GM18498 (cell line): Measurements from ENCODE around the gene SPOP.
"Not testable (repeated sequence)": the region's sequence is repeated elsewhere in the genome, so short reads cannot be mapped to it uniquely, and the experiment has no call there.

ENCODE experiments used
- ATAC-seq: cut with Tn5 transposase; IDR thresholded peaks from one replicate; pipeline ENCODE4 v1.9.1; 2021; ENCODE audit warnings: mild to moderate bottlenecking, moderate library complexity; ENCODE audit not compliant: unreplicated experiment

SPOP gene

DNA sequence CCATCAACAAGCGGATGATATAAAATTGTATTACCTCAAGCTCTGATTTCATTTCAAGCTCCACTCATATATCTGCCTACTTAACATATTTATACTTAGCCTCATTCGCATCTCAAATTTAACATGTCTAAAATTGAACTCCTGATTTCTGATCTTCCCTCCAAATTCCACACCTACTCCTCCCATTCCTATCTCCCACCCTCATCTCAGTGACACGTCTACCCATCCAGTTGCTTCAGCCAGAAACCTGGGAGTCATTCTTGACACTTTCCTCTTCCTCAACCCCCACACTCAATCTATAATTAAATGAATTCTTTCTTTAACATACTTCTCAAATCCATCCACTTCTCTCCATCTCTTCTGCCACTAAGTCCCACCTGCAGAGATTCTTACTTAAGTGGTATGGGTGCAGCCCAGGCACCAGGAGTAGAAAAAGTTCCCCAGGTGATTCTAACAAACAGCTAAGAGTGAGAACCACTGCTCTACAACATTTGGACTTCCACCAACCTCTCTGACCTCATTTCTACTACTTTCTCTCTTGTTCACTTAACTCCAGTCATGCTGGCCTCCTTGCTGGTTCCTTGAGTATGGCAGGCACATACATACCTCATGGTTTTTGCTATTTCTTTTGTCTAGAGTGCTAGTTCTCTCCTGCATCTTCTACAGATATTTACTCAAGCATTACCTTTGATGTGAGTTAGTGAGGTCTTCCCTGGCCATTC, 18.1 kb downstream of the SPOP start:
- no peak for ATAC-seq

GRCh38 chr17:49656247-49656646, 21.6 kb downstream of the SPOP start:
- ATAC-seq = no peak

GRCh38 chr17:49647256-49647585, 30.7 kb downstream of the SPOP start:
- no peak for ATAC-seq

GRCh38 chr17:49646391-49647255, 31.3 kb downstream of the SPOP start:
- ATAC-seq = peak; percentile 76

- not testable (repeated sequence) for ATAC-seq
These were observed 31.9 kb downstream of the SPOP start for GRCh38 chr17:49646056-49646390.

DNA sequence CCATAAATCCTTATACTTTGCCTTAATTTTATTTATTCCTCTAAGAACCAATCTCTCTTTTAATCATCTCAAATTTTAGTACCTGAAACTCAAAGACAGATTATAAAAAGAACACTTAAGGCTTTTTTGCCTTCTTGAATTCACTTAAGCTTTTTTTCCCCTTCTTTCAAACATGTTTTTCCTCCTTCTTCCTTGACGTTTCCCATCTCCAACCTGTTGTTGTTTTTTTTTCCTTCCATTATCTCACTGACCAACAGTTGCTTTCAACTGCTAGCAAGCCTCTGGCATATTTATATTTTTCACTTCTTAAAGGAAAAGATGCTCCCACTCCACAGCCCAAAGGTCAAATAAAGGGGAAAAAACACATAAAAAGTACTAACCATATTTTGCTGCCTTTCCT, 32.2 kb downstream of the SPOP start:
- no peak for ATAC-seq

DNA sequence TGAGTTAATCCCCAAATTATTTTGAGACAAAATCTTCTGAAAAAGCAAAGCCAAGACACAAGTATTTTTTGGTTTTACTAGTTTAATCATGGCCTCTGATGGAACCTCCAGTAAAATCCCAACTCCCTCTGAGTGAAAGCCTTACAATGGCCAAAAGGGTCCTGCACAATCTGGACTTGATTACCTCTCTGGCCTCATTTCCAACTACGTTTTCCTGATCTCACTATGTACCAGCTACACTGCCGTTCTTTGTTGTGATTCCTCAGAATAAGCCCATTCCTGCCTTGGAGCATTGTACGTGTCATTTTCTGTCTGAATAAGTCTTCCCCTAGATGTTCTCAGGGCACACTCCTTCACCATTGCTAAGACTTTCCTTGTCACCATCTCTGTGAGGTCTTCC, 37.3 kb downstream of the SPOP start:
- no peak for ATAC-seq

- no peak for ATAC-seq
These were observed 39.1 kb downstream of the SPOP start for GRCh38 chr17:49638818-49639217.

DNA sequence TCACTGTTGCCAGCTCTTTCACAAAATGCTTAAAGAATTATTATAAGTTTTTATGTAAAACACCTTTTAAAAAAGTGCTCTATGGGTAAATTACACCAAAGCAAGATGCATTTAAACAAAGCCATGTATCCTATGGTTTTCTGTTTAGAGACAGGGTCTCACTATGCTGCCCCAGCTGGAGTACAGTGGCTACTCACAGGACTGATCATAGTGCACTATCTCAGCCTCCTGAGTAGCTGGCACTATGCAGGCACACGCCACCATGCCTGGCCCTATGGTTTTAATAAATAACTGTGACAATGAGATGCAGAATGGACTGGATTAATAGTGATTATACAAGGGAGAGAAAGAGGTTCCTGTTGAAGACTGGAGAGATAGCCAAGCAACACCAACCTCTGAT, 40.2 kb downstream of the SPOP start:
- ATAC-seq = no peak

DNA sequence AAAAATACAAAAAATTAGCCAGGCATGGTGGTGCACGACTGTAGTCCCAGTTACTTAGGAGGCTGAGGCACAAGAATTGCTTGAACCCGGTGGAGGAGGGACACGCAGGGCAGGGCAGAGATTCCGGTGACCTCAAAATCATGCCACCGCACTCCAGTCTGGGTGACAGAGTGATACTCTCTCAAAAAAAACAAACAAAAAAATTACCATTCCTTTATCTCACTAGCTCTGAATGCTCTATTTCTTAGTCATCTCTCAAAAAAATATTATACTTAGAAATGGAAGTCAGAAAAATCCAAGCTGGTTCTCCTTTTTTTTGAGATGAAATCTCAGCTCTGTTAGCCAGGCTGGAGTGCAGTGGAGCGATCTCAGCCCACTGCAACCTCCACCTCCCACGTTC, 40.8 kb downstream of the SPOP start:
- ATAC-seq = no peak

GRCh38 chr17:49635121-49635520, 42.8 kb downstream of the SPOP start:
- ATAC-seq = no peak

- ATAC-seq = no peak
These were observed 43.4 kb downstream of the SPOP start for GRCh38 chr17:49634485-49634860.

DNA sequence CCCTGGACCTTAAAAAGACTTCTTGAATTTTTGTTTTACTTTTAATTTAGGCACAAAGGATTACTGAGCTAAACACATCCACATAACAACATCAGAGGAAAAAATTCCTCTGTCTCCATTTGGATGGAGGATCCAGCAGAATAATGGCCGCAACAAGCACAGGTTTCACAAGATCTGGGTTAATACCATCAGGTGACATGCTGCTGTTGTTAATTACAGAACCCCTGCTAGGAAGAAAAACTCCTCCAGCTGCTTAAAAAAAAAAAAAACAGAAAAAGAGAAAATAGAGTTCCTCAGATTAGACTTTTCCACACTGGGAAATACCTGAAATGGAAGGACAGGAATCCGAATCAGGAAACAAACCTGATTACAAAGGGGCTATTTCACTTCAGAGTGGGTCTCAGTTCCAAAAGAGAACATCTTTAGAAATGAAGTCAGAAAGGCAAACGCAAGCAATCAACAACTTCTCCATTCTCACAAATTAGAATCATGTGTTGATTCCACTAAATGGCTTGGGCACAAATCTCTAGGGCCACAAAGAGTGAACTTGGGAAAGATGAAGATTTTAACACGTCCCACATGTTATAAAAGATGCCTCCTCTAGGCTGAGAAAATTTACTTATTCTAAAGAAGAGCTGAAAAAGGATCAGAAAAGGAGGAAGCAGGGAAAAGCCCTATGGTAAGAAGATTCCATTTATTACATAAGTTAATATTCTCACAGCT, 44.0 kb downstream of the SPOP start:
- no peak for ATAC-seq

GRCh38 chr17:49633250-49633649, 44.6 kb downstream of the SPOP start:
- no peak for ATAC-seq

DNA sequence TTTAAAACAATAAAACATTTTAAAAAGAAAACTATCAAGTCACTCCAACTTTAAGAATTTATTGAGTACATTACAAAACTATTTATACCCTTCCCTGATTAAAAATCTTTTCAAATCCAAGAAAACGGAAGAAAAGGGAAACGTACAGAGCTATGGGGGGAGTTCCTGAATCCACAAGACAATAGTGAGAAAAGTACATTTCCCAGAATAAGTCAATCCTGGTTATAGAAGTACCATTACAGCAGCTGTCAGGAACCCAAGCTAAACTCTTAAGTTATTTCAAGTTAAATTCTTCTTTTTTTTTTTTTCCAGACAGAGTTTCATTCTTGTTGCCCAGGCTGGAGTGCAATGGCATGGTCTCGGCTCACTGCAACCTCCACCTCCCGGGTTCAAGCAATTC, 45.7 kb downstream of the SPOP start:
- ATAC-seq = no peak

DNA sequence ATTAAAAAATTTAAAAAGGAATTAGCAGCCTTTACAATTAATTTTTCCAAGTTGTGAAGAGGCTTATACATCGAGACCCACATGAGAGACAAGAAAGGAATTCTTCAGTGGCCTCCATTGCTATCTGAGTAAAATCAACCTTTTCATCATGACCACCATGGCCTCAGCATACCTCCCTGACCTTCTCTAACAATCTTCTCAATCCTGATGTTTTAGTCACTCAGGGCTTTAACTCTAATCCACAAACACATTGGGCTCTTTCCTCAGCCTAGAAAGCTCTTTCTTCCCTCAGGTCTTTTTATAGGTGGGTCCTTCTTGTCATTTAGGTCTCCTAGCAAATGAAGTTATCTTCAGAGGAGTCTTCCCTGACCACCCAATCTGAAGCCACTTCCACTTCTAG, 46.4 kb downstream of the SPOP start:
- ATAC-seq = no peak

DNA sequence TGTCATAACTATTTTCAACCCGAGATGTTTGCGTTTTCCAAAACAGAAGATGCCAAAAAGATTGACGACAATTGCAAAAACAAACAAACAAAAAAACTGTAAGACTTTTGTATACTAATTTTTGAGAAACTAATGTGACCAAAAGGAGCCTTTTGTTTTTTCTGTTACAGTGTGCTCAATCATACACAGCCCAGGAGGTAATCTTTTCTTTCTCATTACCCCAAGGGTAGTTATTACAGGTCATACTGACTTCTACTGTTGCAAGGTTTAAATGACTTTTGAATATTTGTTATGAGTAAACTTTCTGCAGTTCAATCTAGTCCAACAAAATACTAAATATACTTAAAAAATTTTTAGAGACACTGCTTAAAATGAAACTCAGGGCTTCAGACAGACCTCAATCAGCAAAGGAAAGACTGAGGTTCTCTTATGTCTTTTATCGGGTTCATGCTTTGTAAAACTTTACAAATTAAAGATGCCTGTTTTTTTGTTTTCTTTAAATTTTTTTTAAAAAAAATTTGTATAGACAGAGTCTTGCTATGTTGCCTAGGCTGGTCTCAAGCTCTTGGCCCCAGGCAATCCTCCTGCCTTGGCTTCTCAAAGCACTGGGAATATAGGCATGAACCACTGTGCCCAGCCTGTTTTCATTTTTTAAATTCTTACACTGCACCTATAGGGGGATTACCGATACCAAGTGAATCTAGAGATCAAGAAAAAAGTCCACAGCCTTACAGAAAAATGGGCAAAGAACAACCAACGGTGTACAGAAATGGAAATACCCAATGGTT, 47.6 kb downstream of the SPOP start:
- no peak for ATAC-seq

GRCh38 chr17:49629447-49629846, 48.5 kb downstream of the SPOP start:
- ATAC-seq = no peak

DNA sequence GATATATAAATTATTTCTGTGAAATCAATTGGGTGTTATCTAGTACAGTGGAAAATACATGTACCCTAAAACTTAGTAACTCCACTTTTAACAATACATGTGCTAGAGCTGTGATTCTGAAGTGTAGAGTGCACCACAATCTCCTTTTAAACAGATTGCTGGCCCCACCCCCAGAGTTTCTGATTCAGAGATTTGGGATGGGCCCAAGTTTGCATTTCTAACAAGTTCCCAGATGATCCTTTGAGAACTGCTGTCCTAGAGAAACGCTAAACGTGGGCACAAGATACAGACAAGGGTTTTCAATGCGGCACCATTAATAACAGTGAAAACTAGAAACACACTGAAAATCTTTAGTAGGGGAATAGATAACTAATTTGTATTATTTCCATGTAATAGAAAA, 53.0 kb downstream of the SPOP start:
- no peak for ATAC-seq

- ATAC-seq = no peak
These were observed 55.9 kb downstream of the SPOP start for GRCh38 chr17:49621946-49622529.

DNA sequence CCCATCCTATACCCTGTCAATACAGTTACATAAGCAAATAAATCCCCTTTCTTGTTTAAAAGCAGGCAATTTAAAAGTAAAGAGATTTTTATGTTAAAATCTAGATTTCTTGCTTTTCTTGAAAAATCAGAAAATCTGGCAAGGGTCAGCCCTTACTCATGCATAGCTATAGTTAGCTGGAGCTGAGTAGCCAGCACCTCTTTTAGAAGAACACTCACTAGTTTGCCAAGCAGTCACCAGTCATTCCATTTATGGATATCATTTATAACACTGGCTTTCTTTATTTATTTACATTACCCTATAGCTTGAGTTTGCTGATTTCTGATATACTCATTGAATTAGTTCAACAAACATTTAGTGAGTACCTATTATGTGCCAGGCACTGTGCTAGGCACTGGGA, 56.5 kb downstream of the SPOP start:
- ATAC-seq = no peak
